Putamen (tissue), 1 donor: Measurements from ENCODE around the gene NID1.
"Not testable (repeated sequence)": the region's sequence is repeated elsewhere in the genome, so short reads cannot be mapped to it uniquely, and the experiment has no call there.

ENCODE experiments used
- DNase-seq: peaks from one replicate; pipeline ENCODE4 v3.0.0-alpha.2; 2016; ENCODE audit warnings: low spot score

NID1 gene

DNA sequence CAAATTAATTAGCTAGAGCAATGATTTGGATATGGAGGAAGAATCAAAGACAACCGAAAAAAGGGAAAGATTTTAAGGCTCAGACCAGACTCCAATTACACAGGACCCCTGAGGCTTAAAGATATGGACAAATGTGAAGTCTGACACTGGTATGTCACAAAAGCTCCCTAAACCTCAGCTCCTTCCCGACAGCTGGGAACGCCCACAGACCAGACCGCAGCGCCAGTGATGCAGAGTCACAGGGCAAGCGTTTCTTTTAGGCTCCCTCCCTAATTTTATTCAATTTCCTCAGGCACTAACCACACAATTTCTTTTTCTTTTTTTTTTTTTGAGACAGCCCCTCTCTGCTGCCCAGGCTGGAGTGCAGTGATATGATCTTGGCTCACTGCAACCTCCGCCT lies 40.2 kb downstream of the NID1 start:
- DNase-seq = no peak

DNA sequence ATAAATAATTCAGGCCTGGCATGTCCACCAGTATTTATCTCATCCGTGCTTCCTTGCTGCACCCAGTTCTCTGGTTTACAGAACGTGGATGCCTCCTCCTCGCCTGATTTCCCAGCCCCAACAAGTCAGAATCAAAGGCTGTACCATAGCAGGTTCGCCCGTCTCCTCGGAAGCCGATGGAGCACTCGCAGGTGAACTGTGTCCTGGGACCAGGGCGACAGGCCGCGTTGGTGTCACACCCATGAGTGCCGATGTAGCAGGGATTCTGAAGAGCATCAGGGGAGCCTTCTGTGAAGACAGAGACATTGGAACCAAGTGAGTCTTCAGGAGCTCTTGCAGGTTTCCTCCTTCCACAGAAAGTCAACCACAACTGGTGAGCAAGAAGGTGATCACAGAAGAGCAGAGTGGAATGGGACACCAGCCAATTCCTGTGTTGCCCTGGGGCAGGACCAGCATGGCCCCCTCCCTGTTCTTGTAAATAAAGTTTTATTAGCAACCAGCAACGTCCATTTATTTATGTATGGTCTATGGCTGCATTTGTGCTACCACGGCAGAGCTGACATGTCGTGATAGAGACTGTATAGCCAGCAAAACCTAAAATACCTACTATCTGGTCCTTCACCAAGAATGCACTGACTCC lies 40.8 kb downstream of the NID1 start:
- DNase-seq = no peak

DNA sequence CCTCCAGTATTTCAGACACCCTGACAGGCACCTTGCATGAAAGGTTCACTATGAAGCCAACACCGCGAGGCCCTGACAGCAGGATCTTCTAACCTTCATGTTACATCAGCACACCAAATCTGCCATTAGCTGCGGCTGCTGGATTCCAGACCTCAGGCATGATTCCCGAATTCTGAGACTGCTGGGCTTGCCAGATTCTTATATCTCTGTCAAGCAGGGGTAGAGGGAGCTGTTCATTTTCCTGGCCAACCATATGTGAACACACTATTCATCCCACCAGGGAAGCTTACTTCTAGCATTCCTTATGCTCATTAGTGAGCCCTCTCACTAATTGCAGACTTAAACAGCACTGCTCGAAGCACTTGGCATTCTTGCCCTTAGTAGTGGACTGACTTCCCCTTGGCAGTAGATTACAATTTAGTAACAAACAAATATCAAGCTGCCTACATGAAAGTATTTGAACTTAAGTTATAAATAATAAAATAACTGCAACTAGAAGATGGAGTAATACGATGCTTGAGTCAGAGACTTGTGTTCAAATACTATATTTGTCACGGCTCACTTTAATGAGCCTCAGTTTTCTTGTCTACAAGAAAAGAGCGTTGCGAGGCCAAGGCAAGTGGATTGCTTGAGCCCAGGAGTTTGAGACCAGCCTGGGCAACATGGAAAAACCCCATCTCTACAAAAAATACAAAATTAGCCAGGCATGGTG lies 43.3 kb downstream of the NID1 start:
- DNase-seq = no peak

DNA sequence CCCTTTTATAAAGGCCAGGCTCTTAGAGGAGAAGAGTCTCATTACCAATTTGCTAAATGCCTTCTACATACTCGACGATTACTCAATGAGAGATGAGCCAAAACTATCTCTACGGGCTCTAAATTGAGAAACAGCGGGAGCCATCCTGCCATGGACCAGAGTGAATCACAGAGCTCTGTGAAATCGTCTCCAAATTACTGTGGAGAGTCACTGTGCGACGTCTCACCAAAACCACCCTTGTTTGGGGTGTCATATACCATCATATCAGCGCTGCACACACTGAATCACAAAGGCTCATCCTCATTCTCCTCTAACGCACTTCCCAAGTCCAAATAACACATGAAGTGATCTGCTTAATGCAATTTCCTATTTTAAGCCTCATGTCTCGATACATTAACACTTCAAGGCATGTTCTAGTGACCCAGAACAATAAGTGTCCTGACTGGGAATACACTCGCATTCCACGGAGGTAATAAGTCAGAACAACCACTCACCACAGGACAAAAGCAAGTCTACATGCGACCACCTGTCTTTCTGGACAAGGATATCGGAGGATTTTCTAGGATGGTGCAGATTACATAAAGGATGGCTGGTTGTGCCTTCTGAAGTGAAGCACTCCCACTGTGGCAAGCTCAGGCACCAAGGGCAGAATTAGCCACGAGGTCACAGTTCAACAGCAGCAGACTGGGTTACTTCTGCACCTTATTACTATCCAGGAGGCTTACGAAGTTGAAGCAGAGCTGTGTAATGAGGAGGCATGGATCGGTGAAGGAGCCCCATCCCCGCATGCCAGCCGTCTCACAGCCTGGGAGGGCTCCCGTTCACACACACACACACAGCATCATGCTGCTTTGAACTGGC lies 44.3 kb downstream of the NID1 start:
- no peak for DNase-seq

DNA sequence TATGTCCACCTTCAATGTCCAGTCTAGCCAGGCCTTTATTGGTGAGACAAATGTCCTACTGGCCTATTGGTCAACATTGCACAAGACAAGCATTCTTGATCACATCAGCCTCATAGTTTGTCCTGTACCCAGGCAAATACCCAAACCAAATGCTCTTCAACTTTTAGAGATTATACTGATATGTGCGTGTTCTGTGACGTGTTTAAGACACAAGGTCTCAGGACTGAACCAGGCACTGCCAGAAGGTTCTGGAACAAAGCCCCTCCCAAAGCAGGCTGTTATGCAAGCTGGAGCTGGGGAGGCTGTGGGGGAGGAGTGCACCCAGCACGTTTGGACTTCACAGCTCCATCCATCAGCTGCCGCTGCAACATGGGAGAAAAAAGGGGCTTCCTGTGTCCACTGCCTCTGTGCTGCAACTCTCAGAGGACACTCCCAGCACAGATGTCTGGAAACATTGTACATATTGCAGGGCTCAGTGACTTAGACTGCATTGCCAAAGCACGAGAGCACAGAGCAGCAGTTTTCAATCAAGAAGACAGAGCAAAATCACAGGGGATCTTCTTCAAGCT lies 45.9 kb downstream of the NID1 start:
- no peak for DNase-seq

DNA sequence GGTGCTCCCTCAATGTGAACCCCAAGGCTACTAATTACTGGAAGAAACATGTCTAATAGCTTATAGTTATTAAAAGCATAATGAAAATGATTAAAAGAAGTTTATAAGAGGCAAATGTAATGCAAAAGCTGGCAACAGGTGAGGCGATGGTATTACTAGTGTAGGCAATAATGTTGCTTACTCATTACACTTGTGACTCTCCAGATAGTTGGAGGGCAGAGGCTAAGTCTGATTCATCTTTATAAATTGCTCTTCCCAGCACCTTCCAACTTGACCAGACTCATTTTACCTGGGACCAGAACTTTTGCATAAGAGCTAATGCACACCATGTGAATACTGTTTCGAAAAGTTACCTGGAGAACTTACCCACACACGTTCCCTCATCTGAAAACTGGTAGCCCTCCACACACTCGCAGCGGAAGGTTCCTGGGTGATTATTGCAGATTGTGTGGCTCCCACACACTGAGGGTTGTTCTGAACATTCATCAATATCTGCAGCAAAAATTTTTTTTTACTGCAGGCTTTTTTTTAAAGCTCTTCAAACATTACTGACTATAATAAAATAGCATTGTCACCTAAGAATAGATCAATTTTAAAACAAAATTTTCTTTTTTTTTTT lies 48.0 kb downstream of the NID1 start:
- DNase-seq = no peak

DNA sequence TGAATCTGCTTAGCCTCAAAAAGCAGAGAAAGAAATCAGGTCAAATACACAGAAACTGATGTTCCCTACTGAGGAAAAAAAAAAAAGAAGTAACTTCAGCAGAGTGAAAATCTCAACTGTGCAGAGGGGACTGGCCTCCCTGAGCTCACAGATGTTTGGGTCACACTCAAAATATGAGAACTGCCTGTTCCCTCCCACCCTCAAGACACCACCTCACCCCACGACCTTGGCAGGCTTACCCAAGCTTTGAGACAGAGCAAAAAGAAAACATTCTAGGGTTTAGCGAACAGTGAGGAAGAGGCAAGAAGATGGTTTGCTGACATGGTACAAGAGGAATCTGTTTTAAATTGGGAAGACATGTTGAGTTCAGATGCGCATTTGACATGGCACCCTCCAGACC lies 48.8 kb downstream of the NID1 start:
- no peak for DNase-seq

DNA sequence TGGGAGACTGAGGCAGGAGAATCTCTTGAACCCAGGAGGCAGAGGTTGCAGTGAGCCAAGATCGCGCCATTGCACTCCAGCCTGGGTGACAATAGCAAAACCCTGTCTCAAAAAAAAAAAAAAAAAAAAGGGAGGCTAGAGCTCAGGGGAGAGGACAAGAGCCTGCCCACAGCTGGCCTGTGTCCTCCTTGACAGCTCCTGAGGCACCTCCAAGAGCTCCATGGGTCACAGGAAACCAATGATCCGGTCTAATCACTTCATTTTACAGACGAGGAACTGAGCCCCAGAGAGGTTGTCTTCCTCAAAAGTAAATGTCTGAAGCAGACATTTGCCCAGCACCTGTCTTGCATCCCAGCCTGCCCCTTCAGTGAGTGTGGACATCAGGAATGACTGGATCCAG lies 49.4 kb downstream of the NID1 start:
- DNase-seq = no peak

DNA sequence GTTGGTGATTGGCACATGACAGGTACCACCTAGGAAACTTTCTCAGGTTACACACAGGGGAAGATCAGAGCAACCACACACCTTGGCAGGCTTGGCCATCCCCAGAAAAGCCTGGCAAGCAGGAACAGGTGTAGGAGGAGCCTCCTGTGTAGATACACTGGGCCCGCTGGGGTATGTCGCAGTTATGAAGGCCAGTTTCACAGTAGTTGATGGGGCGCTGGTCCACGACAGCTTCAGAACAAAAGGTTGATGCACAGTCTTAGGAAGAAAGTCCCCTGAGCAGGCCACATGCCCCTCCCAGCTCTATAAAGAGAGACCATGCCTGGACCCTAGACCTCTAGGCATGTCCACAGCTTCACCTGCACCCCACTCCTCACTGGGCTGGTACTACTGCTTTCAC lies 51.6 kb downstream of the NID1 start:
- DNase-seq = no peak

DNA sequence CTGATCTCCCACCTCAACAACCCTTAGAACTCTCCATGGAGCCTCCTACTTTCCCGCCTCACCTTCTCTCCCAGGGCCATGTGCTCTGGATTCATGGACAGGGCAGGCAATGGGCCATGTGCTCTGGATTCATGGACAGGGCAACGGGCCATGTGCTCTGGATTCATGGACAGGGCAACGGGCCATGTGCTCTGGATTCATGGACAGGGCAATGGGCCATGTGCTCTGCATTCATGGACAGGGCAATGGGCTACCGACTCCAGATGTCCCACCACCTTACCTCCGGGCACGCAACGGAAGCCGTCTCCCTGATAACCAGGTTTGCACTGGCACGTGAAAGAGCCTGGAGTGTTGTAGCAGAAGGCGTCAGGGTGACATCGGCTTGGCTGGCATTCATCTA lies 53.2 kb downstream of the NID1 start:
- no peak for DNase-seq

DNA sequence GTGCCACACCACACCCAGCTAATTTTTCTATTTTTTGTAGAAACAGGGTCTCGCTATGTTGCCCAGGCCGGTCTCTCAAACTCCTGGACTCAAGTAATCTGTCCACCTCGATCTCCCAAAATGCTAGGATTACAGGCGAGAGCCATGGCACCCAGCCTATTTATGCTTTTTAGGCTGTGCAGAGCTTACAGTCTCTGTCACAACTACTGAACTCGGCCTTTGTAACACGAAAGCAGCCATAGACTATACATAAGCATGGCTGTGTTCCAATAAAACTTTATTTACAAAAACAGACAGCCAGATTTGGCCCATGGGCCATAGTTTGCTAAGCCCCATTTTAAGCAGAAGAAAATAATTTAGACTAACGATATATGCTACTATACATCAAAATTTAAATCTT lies 54.4 kb downstream of the NID1 start:
- DNase-seq = no peak

DNA sequence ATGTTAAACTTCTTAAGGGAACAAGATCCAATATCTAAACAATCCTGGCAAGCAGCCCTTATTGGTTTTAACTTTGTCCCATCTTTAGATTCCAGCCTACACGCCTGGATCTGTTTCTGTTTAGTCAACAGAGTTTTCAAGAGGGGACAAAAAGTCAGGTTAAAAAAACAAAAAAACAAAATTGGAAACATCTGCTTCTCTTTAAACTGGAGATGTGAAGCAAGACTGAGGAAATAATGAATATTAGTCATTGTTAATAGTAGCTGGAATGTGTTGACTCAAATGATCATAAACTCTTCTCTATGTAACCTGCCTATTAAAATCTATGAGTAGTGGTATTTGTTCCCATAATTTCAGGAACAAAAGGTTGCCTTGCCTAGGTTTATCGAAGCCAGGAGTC lies 55.0 kb downstream of the NID1 start:
- DNase-seq = no peak

DNA sequence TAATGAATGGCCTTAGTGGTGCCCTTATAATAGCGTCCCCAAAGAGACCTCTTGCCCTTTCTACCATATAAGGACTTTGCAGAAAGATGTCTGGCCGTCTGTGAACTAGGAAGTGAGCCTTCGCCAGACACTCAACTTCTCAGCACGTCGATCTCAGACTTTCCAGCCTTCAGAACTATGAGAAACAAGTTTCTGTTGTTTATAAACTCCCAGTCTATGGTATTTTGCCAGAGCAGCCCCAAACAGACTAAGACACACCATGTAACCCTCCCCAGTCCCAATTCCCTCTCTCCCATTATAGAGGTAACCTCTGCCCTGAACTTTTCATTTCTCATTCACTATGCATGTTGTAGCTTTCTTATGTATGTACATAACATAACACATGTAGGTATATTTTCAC lies 55.7 kb downstream of the NID1 start:
- no peak for DNase-seq

DNA sequence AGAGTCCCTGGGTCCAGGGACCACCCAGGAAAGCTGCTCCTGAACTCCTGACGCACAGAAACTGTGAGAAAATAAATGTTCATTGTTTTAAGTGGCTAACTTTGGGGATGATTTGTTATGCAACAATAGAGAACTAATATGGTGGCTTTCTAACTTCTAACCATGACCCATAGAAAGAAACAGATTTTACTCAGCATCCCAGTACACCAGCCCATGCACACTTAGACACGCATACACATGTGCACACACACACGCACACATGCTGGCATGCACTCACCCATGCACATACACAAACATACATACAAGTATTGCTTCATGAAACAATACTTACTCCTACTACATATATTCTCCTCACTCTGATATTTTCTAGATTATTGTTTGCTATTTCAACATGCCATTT lies 57.1 kb downstream of the NID1 start:
- no peak for DNase-seq

DNA sequence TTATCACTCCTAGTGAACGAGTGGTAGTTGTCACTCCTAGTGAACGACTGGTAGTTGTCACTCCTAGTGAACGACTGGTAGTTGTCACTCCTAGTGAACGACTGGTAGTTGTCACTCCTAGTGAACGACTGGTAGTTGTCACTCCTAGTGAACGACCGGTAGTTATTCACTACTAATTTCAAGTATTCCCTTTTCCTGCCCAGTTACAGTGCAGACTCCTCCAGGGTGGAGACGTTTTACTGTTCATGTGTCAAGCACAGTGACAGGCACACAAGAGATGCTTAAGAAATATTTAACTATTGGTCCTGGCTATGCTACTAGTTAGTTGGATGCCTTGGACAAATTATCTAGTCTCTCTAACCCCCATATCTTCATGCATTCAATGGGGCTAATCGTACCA lies 61.8 kb downstream of the NID1 start:
- not testable (repeated sequence) for DNase-seq

DNA sequence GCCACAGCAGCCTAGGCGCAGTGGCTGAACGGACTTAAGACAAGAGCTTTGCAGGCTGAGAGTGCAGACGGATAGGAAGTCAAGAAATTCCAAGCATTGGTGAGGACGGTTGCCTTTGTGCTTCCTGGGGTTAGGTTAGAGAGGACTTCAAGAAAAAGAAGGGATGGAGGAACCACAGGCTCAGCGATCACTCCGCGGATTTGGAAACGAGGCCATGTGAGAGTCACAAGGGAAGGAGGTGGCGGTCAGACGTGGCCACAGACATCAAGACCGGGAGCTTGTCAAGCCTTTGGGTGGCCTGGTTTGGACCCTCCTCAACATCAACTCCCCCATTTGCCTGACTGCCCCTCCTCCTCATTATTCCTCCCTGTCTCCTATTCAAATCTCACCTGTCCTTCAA lies 62.3 kb downstream of the NID1 start:
- DNase-seq = no peak

DNA sequence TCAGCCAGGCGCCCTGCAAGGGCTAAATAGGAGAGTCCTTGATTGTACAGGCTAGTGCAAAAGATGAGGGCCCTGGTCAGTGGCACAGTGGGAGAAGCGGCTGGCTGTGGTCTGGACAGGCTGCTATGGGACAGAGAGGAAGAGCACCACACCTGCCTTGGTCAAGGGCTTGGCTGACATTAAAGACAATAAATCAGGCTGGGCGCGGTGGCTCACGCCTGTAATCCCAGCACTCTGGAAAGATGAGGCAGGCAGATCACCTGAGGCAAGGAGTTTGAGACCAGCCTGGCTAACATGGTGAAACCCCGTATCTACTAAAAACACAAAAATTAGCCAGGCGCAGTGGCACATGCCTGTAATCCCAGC lies 62.9 kb downstream of the NID1 start:
- no peak for DNase-seq

DNA sequence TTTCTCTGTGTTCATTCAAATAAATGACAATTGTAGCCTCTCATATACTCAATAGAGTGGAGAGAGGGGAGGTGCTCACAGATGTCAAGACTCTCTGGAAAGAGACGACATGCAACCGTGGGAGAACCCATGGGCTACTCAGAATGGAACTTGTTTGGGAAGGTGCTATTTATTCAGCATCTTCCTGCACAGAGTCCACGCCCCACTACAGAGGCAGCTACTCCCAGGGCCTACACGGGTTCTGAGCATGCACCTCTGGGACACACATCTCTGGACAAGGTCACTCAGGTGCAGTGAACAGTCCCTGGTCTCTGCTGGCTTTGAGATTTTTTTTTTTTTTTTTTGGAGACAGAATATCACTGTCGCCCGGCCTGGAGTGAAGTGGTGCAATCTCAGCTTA lies 64.1 kb downstream of the NID1 start:
- DNase-seq = no peak

DNA sequence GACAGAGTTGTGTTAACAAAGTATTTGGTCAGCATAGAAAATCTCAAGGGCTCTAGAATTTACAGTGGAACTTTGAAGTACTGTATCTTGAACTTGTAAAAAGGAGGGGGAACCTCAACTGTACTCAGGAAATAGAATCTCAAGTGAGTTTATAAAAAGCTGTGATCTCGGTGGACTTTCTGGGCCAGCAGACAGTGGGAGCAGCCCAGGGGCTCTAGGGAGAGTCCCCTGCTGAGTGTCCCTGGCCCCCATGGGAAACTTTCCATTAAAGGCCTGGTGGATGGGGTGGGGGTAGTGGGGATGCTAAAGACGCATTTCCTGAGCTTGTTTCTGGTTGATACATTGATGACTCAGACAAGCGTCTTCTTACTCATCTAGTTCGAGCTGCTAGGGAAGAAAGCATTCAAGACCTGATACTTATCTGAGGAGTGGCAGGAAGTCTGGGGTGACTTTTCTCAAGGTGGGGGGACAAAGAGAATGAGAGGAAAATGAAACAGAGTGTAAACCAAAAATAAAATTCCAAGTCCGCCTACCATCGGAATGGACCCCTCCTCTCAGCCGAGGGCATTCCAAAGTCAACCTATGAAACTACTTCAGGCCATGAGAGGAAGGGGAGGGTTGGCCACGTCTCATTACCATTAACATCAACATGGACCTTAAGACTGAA lies 65.5 kb downstream of the NID1 start:
- no peak for DNase-seq

DNA sequence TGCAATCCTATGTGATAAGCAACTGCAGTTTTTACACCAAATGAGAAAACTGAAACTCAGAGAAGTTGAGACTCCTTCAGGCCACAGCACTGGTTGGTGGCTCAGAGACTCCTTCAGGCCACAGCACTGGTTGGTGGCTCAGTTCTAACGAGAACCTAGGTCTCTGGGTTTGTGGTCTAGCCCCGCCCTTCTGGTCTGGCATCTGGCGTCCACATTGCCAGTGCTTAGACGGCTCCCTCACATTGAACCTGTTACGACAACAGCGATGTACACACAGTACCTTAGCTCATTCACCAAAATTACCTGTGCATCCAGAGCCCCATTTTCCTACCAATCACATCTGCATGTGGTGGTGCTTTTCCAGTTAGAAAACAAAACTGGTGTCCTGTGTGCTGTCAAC lies 66.1 kb downstream of the NID1 start:
- no peak for DNase-seq

DNA sequence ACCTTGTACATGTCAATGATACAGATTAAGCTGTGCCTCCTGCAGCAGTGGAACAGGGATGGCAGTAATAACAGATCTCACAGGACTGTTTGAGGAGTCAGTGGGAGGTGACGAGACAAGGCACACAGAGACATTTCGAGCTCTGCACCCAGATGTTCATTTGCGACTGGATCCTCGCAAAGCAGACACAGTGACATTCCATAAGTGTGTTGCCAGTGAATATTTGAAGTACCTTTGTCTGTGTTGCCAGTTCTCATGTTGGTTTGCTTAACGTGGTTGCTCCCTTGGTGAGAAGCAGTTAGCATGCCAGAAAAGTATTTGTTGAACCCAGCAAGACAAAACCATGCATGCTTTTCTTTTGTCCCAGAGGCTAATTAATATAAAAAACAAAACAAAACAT lies 67.0 kb downstream of the NID1 start:
- no peak for DNase-seq

DNA sequence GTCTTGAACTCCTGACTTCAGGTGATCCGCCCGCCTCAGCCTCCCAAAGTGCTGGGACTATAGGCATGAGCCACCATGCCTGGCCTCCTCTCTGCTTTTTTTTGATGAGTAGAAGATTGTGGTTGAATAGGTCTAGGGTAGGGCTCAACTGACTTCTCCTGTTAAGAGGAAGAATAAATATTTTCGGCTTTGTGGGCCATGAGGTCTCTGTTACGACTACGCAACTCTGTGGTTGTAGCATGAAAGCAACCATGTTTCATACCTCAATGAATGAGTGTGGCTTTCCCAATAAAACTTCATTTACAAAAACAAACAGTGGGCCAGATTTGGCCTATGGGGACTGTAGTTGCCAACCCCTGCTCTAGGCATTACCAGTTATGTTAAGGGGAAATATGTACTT lies 67.8 kb downstream of the NID1 start:
- DNase-seq = no peak
